Chondrocyte (in vitro differentiated cells): ENCODE data around the gene CFAP157. TPM values are rescaled to one million over a fixed set of nuclear protein-coding genes. Genes with fewer than 3 reads are reported as not detected.

Experiments
- DNase-seq: peaks from one replicate; pipeline ENCODE4 v3.0.0; 2021; ENCODE audit warnings: mixed read lengths, low spot score
- H3K27ac Mint-ChIP-seq: one replicate; pipeline ENCODE4 v1.8.0; 2021; ENCODE audit warnings: mild to moderate bottlenecking, moderate library complexity, mixed read lengths; ENCODE audit not compliant: unreplicated experiment
- H3K27me3 Mint-ChIP-seq: 2 replicates; pipeline ENCODE4 v1.8.0; 2021; ENCODE audit warnings: low read depth, mixed read lengths
- H3K36me3 Mint-ChIP-seq: 2 replicates; pipeline ENCODE4 v1.8.0; 2021; ENCODE audit warnings: low read depth, mixed read lengths
- H3K4me1 Mint-ChIP-seq: 2 replicates; pipeline ENCODE4 v1.8.0; 2021; ENCODE audit warnings: low read depth, mild to moderate bottlenecking, mixed read lengths
- H3K4me3 Mint-ChIP-seq: one replicate; pipeline ENCODE4 v1.8.0; 2021; ENCODE audit warnings: mild to moderate bottlenecking, moderate library complexity, mixed read lengths; ENCODE audit not compliant: unreplicated experiment
- H3K9me3 Mint-ChIP-seq: 2 replicates; pipeline ENCODE4 v1.8.0; 2021; ENCODE audit warnings: low read depth, mixed read lengths
- total RNA-seq: library from RNA; stranded (reverse); gene quantifications from 3 replicates; pipeline ENCODE4 v1.2.1, GENCODE V29; 2021
- TF ChIP-seq, protein P1 (sequence below): fragments of 200-600 bp; sonication (generic); IDR thresholded peaks from 2 replicates; pipeline ENCODE4 v1.5.0; 2021; ENCODE audit warnings: antibody characterized with exemption, mild to moderate bottlenecking, moderate library complexity

Gene CFAP157
- total RNA-seq, 1 donor from 2014 or later: not detected

DNA sequence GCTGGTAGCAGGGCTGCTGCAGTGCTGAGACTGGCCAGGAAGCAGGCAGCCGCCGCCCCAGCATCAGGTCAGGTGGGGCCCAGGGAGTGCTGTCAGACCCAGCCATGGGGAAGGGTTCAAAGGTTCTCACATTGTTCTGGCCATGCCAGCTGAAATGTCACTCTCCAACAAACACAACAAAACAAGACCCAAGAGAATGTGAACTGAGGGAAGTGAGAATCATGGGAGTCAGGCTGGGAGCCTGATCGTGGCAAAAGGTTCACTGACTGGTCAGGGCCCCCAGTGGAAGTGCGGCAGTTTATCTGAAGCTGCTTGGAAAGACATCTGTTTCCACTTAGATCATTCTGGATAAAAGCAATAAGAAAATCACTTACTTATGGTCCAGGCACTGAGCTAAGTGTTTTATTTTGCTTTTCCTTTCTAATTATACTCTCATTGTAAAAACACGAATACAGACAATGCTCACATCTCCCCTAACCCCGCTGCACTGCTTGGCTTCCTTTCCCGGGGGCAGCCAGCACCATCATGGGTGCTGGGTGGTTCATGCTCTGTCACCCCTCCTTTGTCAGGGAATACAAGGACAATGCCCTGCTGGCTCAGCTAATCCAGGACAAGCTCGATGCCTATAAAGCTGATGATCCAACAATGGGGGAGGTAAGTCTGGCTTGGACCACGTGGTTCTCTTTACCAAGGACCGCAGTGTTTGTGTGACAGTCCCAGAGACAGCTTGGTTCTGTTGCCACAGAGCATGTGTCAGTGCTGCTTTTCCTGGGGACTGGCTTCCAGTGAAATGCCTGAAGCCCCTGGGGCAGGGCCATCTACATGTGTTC lies 41.9 kb upstream of the CFAP157 start:
- H3K4me1 Mint-ChIP-seq: no peaks in the 10 kb centered on the region
- H3K9me3 Mint-ChIP-seq: no peaks in the 10 kb centered on the region
- no peak for DNase-seq
- no peak overlapping the region for H3K4me3 Mint-ChIP-seq
- TF ChIP-seq, protein P1, sequence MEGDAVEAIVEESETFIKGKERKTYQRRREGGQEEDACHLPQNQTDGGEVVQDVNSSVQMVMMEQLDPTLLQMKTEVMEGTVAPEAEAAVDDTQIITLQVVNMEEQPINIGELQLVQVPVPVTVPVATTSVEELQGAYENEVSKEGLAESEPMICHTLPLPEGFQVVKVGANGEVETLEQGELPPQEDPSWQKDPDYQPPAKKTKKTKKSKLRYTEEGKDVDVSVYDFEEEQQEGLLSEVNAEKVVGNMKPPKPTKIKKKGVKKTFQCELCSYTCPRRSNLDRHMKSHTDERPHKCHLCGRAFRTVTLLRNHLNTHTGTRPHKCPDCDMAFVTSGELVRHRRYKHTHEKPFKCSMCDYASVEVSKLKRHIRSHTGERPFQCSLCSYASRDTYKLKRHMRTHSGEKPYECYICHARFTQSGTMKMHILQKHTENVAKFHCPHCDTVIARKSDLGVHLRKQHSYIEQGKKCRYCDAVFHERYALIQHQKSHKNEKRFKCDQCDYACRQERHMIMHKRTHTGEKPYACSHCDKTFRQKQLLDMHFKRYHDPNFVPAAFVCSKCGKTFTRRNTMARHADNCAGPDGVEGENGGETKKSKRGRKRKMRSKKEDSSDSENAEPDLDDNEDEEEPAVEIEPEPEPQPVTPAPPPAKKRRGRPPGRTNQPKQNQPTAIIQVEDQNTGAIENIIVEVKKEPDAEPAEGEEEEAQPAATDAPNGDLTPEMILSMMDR: no peak
- H3K27ac Mint-ChIP-seq: no peak overlapping the region
- peaks cover 39% of the 10 kb centered on the region for H3K36me3 Mint-ChIP-seq
- H3K27me3 Mint-ChIP-seq: no peaks in the 10 kb centered on the region

DNA sequence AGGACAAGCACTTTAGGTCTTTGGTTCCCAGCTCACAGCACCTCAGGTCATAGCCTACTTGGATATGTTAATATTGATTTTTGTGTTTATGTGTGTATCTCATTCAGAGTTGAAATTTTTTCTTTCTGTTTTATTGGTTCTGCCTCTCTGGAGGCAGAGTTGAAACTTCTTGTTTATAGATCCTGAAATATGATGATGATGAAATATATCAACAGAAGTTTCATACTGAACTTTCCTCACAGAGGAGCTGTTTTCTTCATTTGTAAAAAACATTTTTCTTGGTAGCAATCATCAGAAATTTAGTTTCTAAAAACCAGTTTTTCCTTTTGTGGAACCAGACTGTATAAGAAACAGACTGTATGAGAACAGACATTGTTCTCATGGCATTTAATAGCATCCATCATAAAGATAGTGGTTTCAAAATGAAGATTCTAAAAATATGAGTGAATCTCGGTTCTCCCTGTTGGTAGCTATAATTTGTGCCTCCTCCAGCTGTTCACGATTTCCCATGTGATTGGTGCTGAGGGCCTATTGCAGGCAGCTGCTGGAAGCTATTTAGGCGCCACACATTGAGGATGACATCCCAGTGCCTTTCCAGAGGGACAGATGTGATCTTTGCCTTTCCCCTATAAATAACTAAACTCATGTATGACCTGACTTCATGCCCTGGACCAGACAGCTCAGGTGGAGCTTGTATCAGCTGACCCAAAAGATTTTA lies 39.5 kb upstream of the CFAP157 start:
- Mint-ChIP-seq H3K36me3 (peaks cover 39% of the 10 kb centered on the region), H3K4me3 (no peak overlapping the region), H3K27ac (no peak overlapping the region), H3K27me3 (no peaks in the 10 kb centered on the region), H3K9me3 (no peaks in the 10 kb centered on the region), H3K4me1 (no peaks in the 10 kb centered on the region)
- no peak for DNase-seq
- TF ChIP-seq, protein P1: no peak

DNA sequence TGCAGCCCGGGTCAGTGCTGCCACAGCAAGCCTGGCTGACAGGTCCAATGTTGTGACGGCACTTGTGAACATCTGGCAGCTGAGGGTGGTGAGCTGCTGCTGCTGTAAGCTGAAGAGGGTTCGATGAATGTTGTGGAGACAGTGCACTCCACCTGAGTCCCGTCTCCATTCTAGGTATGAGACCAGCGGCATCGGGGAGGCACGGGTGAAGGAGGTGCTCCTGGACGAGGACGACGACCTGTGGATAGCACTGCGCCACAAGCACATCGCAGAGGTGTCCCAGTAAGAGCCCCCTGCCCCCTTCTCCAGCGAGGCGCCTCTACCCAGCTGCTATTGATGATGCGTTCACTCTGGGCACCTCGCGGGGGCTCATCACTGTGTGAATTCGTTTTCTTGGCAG lies 38.9 kb upstream of the CFAP157 start:
- Mint-ChIP-seq H3K9me3 (no peaks in the 10 kb centered on the region), H3K27me3 (no peaks in the 10 kb centered on the region), H3K4me1 (no peaks in the 10 kb centered on the region), H3K4me3 (no peak overlapping the region), H3K36me3 (peaks cover 39% of the 10 kb centered on the region), H3K27ac (no peak overlapping the region)
- TF ChIP-seq, protein P1: no peak
- DNase-seq: no peak

DNA sequence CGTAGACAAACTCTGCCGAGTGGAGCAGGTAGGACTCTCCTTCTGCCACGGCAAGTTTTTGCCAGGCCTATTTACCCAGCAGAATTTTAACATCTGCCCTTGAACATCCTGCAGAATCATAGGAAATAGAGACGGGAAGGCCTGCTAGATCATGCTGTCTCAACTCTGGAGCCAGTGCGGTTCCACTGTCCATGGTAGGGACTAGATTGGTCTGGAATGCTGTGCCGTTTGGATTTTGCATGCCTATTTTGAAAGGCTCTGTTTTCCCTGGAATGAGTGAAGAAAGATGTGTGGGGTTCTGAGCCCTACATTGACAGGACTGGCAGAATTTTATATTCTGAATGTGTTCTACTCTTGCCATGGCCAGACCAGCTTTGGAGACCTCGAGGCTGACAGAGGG lies 33.6 kb upstream of the CFAP157 start:
- no peaks in the 10 kb centered on the region for H3K9me3 Mint-ChIP-seq

DNA sequence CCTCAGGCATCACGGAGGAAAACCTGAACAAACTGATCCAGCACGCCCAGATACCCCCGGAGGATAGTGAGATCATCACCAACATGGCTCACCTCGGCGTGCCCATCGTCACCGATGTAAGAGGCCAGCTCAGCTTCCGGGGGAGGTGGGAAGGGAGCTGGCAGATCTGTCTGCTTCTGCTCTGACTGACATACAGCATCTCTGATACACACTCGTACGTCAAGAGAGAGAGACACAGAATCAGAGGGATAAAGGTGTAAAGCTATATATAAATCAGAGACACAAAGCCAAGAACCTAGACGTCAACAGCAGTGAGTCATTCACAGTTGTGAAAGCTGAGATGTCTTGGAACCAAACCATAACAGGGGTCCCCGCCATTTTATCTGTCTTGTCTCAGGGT lies 30.1 kb upstream of the CFAP157 start:
- Mint-ChIP-seq H3K4me1 (no peaks in the 10 kb centered on the region), H3K9me3 (no peaks in the 10 kb centered on the region), H3K4me3 (no peak overlapping the region), H3K27me3 (no peaks in the 10 kb centered on the region), H3K36me3 (peaks cover 43% of the 10 kb centered on the region), H3K27ac (no peak overlapping the region)
- no peak for DNase-seq
- TF ChIP-seq, protein P1: no peak

More for the DNA sequence above, 33.6 kb upstream of the CFAP157 start:
- Mint-ChIP-seq H3K4me3 (no peak overlapping the region), H3K27ac (no peak overlapping the region), H3K27me3 (no peaks in the 10 kb centered on the region), H3K4me1 (no peaks in the 10 kb centered on the region), H3K36me3 (peaks cover 33% of the 10 kb centered on the region)
- TF ChIP-seq, protein P1: no peak
- no peak for DNase-seq
